Right renal pelvis (tissue), 4 donors: ENCODE data around the gene HOMER1. TPM values are rescaled to one million over a fixed set of nuclear protein-coding genes. Genes with fewer than 3 reads are reported as not detected.
A peak's percentile ranks its signal among the peaks of the same experiment; 100 is the strongest.
"Not testable (repeated sequence)": the region's sequence is repeated elsewhere in the genome, so short reads cannot be mapped to it uniquely, and the experiment has no call there.

ENCODE experiments used
- DNase-seq, 4 donors: peaks; one replicate each; pipeline ENCODE4 v3.0.0-alpha.2; 2013; ENCODE audit warnings: low read depth in 4 of 4, low spot score in 3 of 4, missing footprints in 1 of 4
- polyA plus RNA-seq, 4 donors: library from polyadenylated mRNA; unstranded; fragments of 120-200 nt; gene quantifications; one replicate each; pipeline ENCODE4 v1.2.1, GENCODE V29; 2013; ENCODE audit not compliant: insufficient read length in 4 of 4

The HOMER1 gene
- polyA plus RNA-seq, 4 donors = 19.6 to 24.5 (median 23.2) TPM

DNA sequence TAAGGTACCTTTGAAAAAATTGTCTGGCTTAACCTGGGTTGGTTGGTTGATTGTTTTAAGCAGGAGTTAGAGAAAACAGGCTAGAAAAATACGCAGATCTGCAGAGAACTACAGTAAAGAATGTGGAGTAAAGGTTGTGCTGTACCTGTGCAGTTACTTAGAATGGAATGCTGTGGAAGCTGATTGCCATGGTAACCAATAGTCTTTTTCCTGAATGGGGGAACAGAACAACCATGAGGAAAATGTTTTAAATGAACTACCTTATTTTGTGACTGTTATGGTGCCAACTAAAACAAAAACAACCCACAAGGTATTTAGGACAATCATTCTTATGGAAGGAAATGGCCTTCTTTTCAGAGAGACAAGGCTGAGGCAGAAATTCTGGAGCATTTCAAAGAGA lies 4.8 kb upstream of the HOMER1 start:
- DNase-seq = peak in 1 of 4 donors; percentile 14

DNA sequence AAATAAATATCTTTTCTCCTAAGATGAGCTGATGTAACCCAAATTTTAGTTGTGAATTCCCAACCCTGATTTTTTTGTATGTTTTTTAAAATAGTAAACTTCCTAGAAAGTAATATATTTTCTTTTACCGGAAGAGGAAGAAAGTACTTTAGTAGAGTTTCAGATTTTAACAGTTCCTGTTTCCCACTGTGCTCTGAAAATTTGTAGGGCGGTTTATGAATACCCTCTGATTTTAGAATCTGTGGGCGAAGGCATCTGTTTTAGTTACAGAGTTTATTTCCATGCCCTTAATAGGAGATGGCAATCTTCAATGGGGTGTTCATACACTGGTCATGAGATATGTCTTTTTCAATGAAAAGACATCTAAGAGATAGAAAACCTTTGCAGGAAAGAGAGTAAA lies 3.7 kb upstream of the HOMER1 start:
- no peak for DNase-seq

DNA sequence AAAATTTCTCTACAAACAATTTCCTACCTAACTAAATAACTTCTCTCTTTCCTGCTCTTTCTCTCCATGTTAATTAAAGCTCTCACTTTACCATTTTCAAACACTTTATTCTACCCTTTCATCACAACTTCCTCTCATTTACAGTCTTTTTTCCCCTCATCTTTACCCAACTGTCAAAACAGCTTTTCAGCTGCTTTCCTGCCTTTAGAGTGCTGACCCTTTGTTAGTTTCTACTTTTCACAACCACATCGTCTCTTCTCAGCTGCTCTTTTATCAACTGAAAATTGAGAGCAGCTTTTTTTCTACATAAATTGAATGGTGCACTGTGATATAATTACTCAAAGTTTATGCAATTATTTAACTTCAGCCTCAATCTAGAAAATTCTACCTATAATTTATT lies 3.1 kb upstream of the HOMER1 start:
- DNase-seq = no peak

GRCh38 chr5:79516331-79516730 lies 2.4 kb upstream of the HOMER1 start:
- DNase-seq = not testable (repeated sequence)

DNA sequence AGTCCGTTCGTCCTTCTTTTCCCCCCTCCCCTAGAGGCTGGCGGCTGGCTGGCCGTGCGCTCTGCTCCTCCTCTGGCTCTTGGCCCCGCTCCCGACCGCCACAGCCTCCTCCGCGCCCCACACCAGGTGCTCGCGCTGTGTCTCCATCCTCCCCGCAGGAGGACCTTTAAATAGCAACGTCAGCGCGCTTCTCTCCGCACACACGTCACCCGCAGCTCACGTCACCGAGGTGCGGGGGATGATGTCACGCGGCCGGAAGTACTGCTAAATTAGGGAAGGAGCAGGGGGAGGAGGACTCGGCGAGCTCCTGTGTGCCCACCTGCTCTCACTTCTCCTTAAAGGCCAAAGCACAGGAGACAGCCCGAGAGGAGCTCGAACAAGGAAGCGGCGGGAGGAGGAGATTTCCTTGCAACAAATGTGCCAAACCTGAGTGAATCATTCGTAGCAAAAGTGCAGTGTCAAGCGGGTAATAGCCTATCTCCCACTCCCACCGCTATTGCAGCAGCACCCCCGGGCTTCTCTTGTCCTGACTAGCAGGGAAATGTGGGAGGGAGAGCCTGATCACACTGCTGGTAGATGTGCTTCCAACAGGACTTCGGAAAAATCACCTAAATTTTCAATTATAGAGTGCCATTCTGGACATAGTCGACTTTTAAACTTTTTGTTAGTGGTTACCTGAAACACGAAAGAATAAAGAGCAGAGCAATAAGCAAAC lies 614 bp upstream of the HOMER1 start:
- DNase-seq = peak; percentile 87 to 90 (median 90)

DNA sequence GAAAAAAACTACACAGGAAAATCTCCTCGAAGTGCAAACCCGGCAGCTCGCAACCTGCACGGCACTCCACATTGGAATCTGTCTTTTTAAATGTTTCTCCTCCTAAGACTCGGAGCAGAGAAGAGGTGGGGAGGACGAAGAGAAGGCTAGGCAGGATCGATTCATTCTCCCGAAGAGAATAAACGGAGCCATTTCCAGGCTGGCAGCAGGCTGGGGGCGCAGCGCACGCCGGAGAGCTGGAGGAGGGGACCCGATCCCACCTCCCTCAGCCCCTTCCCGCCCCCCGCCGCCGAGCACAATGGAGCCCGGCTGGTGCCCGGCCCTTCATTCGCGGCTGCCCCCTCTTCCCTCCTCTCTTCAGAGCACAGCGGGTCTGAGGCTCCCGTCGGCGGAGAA lies 628 bp downstream of the HOMER1 start:
- DNase-seq = no peak

GRCh38 chr5:79512471-79513307 lies 1.2 kb downstream of the HOMER1 start:
- peak in 1 of 4 donors; percentile 16 for DNase-seq

GRCh38 chr5:79512049-79512448 lies 1.9 kb downstream of the HOMER1 start:
- DNase-seq = no peak

DNA sequence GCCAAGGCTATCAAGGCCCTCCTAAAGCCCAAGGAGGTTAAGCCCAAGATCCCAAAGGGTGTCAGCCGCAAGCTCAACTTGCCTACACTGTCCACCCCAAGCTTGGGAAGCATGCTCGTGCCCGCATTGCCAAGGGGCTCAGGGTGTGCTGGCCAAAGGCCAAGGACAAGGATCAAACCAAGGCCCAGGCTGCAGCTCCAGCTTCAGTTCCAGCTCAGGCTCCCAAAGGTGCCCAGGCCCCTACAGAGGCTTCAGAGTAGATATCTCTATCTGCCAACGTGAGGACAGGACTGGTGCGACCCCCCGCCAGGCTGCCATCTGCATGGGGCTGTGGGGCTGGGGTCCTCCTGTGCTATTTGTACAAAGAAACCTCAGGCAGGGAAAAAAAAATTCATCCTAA lies 3.3 kb downstream of the HOMER1 start:
- no peak for DNase-seq

DNA sequence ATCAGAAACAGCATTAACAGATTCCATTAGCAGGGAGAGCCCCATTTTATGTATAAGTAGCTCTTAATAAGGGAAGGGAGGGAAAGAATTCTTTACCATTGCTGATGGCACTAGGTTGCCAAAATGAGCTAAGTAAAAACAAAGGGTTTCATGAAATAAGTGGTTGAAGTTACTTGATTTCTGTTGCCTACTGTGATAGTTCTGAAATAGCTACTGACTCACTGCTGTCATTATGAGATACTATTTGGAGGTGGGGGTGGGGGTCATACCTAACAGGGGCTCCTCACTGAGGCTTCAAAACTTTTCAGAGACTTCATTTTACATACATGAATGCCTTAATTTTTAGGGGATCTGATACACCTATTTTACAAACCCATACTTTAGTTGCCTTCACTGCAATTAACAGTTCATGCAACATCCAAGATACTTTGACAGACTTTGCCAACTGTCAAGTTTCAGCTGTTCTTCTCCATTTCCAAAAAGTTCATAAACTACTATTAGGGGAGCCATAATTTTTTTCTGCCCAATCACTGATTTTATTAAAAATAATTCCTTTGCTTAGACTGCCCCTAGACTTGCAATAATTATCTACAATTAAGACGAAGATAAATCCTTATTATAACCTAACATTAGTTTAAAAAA lies 4.6 kb downstream of the HOMER1 start:
- no peak for DNase-seq

DNA sequence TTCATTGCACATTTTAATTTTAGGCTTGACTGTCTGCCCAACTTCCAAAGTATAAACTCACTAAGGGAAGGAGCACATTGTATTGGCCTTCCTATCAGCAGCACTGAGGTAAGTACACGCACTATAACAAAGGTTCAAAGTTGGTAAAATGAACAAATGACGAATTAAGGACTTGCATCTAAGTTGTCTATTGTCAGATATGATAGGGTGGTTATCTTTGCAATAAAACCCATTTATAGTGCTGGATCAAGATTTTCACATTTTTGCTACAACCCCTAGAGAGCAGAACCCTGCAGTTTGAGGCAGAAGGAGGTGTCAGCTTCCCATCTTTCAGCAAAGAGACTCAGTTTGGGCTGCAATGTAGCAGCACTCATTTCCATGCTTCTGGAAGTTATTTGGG lies 5.1 kb downstream of the HOMER1 start:
- DNase-seq = no peak

DNA sequence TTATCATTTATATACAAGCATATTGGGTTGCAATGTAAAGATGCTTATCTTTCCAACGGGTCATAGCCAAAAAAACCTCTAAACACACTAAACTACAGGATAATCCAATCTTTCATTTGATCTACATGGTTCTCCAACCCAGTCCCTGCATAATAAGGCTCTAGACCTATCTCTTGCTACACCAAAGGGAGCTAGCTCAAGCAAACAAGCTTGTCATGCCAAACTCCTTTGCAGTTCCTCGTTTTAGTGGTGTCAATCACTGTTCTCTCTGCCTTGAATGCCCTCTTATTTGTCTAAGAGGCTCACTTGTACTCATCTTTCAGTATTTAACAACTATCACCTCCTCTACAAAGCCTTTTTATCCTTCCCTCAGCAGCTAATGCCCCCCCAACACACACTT lies 5.6 kb downstream of the HOMER1 start:
- DNase-seq = no peak

DNA sequence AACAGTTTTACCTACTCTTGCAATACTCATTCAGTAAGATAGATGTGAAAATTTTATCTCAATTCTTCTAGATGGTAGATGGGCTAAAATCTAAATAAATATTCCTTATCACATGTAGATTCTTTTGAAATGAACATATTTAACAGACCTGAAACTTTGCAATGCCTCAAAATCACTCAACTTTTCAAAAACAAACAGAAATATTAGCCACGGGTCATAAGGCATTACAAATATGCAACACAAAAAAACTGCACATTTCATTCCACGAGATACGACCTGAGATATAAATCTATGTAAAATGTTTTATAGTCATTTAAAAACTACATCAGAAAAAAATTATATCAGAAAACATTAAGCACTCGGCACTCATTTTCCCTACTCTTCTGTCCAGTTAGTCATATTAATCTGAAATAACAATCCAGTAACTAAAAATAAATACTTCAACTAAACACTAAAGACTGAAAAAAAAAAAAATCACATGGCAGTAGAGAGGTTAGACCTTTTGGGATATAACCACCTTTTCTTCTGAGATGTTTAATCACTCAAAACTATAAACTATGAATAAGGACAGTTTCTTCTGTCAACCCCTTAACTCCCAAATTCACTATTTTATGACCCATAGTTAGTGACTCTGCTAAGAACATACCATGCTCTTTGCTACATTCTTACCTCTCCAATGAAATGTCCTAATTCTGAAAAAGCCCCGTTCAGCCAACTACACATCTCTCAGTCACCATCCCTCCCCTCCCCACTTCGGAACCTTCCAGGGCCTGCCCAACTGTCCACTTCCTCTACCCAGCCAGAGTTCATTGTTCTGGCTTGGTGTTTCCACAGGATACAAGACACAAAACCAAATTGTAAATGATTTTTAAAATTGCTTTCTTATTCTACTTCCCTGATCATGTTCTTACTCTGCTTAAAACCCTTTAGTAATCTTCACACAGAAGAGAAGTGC lies 6.4 kb downstream of the HOMER1 start:
- no peak for DNase-seq

DNA sequence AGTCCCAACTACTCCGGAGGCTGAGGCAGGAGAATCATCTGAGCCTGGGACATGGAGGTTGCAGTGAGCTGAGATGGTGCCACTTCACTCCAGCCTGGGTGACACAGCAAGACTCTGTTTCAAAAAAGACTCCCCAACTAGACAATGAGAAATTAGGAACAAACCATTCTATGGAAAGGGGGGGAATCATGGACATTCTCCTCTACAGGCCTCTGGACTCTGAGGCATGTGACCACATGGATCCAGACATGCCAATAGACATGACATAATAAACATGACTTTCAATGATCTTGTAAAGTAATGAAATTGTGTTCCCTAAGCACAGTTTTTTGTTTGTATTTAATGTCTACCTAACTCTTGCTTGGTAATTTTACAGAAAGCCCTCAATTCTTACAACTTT lies 8.8 kb downstream of the HOMER1 start:
- DNase-seq = no peak

GRCh38 chr5:79503794-79504495 lies 10.0 kb downstream of the HOMER1 start:
- no peak for DNase-seq

GRCh38 chr5:79499640-79500273 lies 14.2 kb downstream of the HOMER1 start:
- no peak for DNase-seq

- no peak for DNase-seq
Observed at GRCh38 chr5:79495311-79495710, 18.6 kb downstream of the HOMER1 start.

- no peak for DNase-seq
Observed at GRCh38 chr5:79493596-79494345, 20.2 kb downstream of the HOMER1 start.
